HG03175 (cell line): Measurements from ENCODE around the gene RAB14.

Experiments used
- ATAC-seq: cut with Tn5 transposase; IDR thresholded peaks from one replicate; pipeline ENCODE4 v1.9.1; 2021; ENCODE audit warnings: mild to moderate bottlenecking, moderate library complexity; ENCODE audit not compliant: unreplicated experiment

Gene RAB14

GRCh38 chr9:121201738-121202533, at the start of gene RAB14:
Gene RAB14 (minus strand): TSS chr9:121201869. CDS start chr9:121193412, 8,457 bp downstream.
- ATAC-seq: peak; percentile 88

- ATAC-seq: peak; percentile 43
Observed at GRCh38 chr9:121249563-121249962, 47.9 kb upstream of the RAB14 start.

- no peak for ATAC-seq
Observed at GRCh38 chr9:121246821-121247561, 45.3 kb upstream of the RAB14 start.

GRCh38 chr9:121242959-121243346, 41.3 kb upstream of the RAB14 start:
- no peak for ATAC-seq

GRCh38 chr9:121242219-121242958, 40.7 kb upstream of the RAB14 start:
- no peak for ATAC-seq

GRCh38 chr9:121240472-121241135, 38.9 kb upstream of the RAB14 start:
- ATAC-seq: no peak

- no peak for ATAC-seq
Observed at GRCh38 chr9:121239851-121240250, 38.2 kb upstream of the RAB14 start.

GRCh38 chr9:121239071-121239470, 37.4 kb upstream of the RAB14 start:
- no peak for ATAC-seq

- no peak for ATAC-seq
Observed at GRCh38 chr9:121237916-121238315, 36.2 kb upstream of the RAB14 start.

GRCh38 chr9:121235512-121235911, 33.8 kb upstream of the RAB14 start:
- ATAC-seq: no peak

GRCh38 chr9:121234832-121235161, 33.1 kb upstream of the RAB14 start:
- no peak for ATAC-seq

GRCh38 chr9:121233906-121234831, 32.5 kb upstream of the RAB14 start:
- ATAC-seq: no peak

GRCh38 chr9:121232251-121232650, 30.6 kb upstream of the RAB14 start:
- no peak for ATAC-seq

GRCh38 chr9:121230256-121230655, 28.6 kb upstream of the RAB14 start:
- ATAC-seq: no peak

GRCh38 chr9:121227862-121228261, 26.2 kb upstream of the RAB14 start:
- ATAC-seq: no peak

- ATAC-seq: no peak
Observed at GRCh38 chr9:121226175-121226574, 24.5 kb upstream of the RAB14 start.

- no peak for ATAC-seq
Observed at GRCh38 chr9:121225240-121225639, 23.6 kb upstream of the RAB14 start.

GRCh38 chr9:121222524-121223171, 21.0 kb upstream of the RAB14 start:
- ATAC-seq: no peak

GRCh38 chr9:121221664-121222055, 20.0 kb upstream of the RAB14 start:
- ATAC-seq: no peak
